Activated T-cell treated with anti-CD3 and anti-CD28 coated beads, Interleukin-2, amount 50 U/mL, for 4 hours (primary cell): ENCODE measurements around the gene BLID. TPM values are rescaled to one million over a fixed set of nuclear protein-coding genes. Genes with fewer than 3 reads are reported as not detected.

ENCODE experiments used
- ATAC-seq, 2 donors: fragments of 200-7000 bp; cut with Tn5 transposase; one replicate each; pipeline ENCODE4 v1.10.0; 2021
- DNase-seq: peaks from one replicate; pipeline ENCODE4 v3.0.0-alpha.2; 2020
- H3K27me3 Mint-ChIP-seq: one replicate; pipeline ENCODE4 v1.8.0; 2021; ENCODE audit warnings: low read depth, mixed read lengths
- H3K36me3 Mint-ChIP-seq: one replicate; pipeline ENCODE4 v1.8.0; 2022; ENCODE audit warnings: mixed read lengths; ENCODE audit not compliant: insufficient read depth
- H3K4me1 Mint-ChIP-seq: one replicate; pipeline ENCODE4 v1.8.0; 2021; ENCODE audit warnings: low read depth, mixed read lengths
- H3K4me3 Mint-ChIP-seq: one replicate; pipeline ENCODE4 v1.8.0; 2021; ENCODE audit warnings: mild to moderate bottlenecking, moderate library complexity, mixed read lengths
- H3K9me3 Mint-ChIP-seq: one replicate; pipeline ENCODE4 v1.8.0; 2021; ENCODE audit warnings: mixed read lengths
- total RNA-seq, 3 donors: library from RNA; stranded (reverse); gene quantifications; one replicate each; pipeline ENCODE4 v1.2.1, GENCODE V29; 2021

Gene BLID
- total RNA-seq, 3 donors from 2014 or later: not detected

DNA sequence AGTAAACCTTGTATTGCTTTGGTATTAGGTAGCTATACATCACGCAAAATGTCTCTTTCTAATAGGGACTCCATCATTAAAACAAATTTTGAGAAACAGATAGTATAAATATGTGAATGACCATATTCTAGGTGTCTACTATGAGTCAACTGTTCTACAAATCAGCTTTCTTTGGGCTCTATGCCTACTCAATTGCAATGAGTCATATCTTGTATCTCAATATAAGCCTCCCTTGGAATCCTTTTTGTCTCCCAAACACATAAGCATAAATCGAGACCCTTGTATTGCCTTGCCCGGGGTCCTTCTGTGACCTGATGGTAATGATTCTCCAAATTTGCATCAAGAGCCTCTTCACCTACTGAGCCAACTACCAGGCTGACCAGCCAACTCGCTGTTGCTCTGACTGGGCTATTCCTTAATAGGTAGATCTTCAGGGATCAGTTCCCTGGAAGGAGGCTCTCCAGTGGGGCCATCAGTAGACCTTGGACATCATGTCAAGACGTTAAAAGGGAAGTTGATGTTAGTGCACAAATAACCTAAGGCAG lies 22.2 kb downstream of the BLID start:
- Mint-ChIP-seq H3K36me3 (no peaks in the 10 kb centered on the region), H3K9me3 (no peaks in the 10 kb centered on the region), H3K4me1 (no peaks in the 10 kb centered on the region), H3K27me3 (peaks cover 25% of the 10 kb centered on the region), H3K4me3 (no peak overlapping the region)
- ATAC-seq: no peak
- no peak for DNase-seq

DNA sequence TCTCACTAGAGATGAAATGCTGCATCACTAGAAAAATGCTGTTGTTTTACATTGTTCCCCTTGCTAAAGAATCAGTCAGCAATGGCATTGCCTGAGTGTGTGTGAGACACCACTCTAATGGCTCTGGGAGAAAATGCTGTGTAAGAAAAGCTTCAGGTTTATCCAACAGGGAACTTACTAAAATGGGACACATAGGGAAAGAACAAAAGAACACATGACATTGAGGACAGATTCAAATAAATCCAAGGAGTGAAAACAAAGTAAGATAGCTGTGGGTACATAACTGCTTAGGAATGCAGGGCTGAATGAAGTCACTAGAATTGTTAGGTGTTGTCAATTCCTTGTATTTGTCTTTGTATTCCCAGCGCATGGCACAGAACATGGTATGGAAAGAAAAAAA lies 24.2 kb downstream of the BLID start:
- peaks cover 16% of the 10 kb centered on the region for H3K27me3 Mint-ChIP-seq
- no peaks in the 10 kb centered on the region for H3K36me3 Mint-ChIP-seq
- H3K4me1 Mint-ChIP-seq: no peaks in the 10 kb centered on the region
- H3K4me3 Mint-ChIP-seq: no peak overlapping the region
- ATAC-seq (no peak), DNase-seq (no peak)
- no peaks in the 10 kb centered on the region for H3K9me3 Mint-ChIP-seq

DNA sequence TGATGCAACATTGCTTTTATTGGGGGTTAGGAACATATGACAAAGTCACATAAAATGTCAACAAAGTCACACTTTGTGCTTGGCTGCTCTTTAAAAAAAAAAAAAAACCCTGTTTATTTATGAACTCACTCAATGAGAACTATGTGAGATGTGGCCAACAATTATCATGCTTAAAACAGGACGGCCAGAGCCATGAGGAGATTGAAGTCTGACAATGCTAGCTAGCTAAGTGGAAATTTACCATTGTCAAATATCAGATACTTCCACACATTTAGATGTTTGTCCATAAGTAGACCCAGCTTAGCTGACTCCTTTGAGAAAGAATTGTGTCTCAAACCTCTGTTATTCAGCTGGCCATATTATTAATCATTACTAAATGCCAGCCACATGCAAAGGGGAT lies 26.9 kb downstream of the BLID start:
- peaks cover 11% of the 10 kb centered on the region for H3K27me3 Mint-ChIP-seq
- H3K9me3 Mint-ChIP-seq: no peaks in the 10 kb centered on the region
- no peaks in the 10 kb centered on the region for H3K4me1 Mint-ChIP-seq
- H3K4me3 Mint-ChIP-seq: no peak overlapping the region
- no peaks in the 10 kb centered on the region for H3K36me3 Mint-ChIP-seq
- ATAC-seq (no peak), DNase-seq (no peak)

DNA sequence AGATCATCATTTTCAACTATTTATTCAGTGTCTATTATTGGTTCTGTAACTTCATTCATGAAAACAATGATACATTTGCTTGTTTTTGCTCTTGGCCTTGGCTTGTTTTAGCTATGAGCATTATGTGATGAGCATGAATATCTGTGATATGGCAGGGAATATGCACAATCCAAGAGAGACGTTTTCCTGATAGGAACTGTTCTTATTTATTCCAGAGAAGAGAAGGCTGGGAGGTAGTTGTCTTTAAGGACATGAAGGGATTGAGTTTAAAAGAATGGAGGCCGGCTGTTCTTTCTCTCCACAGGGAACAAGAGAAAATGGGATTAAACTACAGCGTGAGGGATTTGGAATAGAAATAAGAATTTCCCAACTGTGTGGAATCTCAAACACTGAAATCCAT lies 30.3 kb downstream of the BLID start:
- Mint-ChIP-seq H3K27me3 (peaks cover 9% of the 10 kb centered on the region), H3K4me1 (no peaks in the 10 kb centered on the region), H3K36me3 (no peaks in the 10 kb centered on the region), H3K4me3 (no peak overlapping the region), H3K9me3 (no peaks in the 10 kb centered on the region)
- ATAC-seq (no peak), DNase-seq (no peak)

DNA sequence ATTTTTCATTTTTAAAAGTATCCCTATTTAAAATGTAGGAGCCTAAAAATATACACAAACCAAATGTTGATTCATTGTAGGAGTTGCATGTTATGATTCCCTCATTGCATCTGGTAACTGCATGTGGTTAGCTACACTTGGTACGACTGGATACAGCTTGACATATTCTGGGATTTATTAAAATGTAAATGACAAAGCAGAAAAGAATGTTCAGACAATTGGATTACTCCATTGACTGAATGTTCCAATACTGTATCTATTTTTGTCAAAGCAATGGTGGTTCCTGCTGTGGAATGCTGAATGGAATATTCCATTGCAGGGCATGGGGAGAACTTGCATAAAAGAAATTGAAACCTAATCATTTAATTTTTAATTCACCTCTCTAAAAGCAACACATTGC lies 30.8 kb downstream of the BLID start:
- no peak for DNase-seq
- Mint-ChIP-seq H3K36me3 (no peaks in the 10 kb centered on the region), H3K4me1 (no peaks in the 10 kb centered on the region), H3K4me3 (no peak overlapping the region), H3K9me3 (no peaks in the 10 kb centered on the region), H3K27me3 (peaks cover 9% of the 10 kb centered on the region)
- no peak for ATAC-seq

DNA sequence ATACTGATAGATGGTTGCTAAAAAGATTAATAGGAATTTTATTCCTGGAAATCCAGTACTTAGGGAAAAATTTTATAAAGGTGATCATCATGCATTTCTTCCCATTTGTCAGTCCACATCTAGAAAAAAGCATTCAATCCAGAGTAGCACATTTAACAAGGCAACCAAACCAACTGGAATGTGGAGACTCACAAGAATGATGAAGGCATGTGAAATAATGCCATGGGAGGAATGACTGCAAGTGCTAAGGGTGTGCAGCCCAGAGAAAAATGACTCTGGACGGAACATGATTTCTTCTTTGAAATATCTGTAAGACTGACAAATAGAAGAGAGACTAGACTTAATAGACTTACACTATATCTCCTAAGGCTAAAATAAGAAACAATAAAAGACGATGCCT lies 33.8 kb downstream of the BLID start:
- Mint-ChIP-seq H3K36me3 (no peaks in the 10 kb centered on the region), H3K27me3 (peaks cover 6% of the 10 kb centered on the region), H3K4me3 (no peak overlapping the region), H3K4me1 (no peaks in the 10 kb centered on the region), H3K9me3 (no peaks in the 10 kb centered on the region)
- ATAC-seq (no peak), DNase-seq (no peak)

DNA sequence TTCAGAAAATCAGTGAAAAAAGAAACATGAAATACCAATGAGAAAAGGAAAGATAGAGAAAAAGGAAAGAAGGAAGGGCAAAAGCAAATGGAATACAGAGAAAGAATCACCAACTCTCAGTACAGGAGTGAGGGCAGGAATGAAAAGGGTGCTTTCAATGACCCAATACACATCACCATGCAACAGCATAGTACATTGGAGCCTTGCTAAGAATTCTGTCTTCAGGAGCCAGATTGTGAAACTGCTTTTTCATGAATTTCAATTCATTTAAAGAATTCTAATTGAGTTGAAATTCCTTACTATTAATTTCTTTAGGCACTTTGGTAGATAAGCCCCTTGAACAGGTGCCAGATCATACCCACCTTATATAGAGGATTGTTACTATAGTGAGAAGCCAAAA lies 34.9 kb downstream of the BLID start:
- no peak for DNase-seq
- Mint-ChIP-seq H3K9me3 (no peaks in the 10 kb centered on the region), H3K4me1 (no peaks in the 10 kb centered on the region), H3K4me3 (no peak overlapping the region), H3K36me3 (no peaks in the 10 kb centered on the region), H3K27me3 (peaks cover 2% of the 10 kb centered on the region)
- ATAC-seq: no peak

DNA sequence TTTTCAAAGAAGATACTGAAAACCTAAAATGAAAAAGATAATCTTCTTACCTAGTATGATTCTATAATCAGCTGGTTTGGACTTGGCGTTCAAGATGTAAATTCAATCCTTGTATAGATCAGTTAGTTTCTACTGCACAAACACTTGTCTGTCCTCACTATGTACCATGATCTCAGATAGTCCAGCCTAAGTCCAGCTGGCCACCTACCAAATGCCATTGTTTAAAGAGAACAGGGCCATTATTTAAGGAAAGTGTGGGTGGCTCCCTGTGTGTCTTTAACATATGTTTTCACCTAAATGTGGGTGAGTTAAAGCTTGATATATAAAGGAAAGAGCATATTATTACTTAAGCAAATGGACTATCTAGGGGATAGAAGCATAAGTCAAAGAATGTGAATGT lies 38.6 kb downstream of the BLID start:
- no peak for DNase-seq
- no peak for ATAC-seq
- no peaks in the 10 kb centered on the region for H3K4me1 Mint-ChIP-seq
- no peaks in the 10 kb centered on the region for H3K27me3 Mint-ChIP-seq
- H3K4me3 Mint-ChIP-seq: no peak overlapping the region
- H3K9me3 Mint-ChIP-seq: no peaks in the 10 kb centered on the region
- no peaks in the 10 kb centered on the region for H3K36me3 Mint-ChIP-seq

DNA sequence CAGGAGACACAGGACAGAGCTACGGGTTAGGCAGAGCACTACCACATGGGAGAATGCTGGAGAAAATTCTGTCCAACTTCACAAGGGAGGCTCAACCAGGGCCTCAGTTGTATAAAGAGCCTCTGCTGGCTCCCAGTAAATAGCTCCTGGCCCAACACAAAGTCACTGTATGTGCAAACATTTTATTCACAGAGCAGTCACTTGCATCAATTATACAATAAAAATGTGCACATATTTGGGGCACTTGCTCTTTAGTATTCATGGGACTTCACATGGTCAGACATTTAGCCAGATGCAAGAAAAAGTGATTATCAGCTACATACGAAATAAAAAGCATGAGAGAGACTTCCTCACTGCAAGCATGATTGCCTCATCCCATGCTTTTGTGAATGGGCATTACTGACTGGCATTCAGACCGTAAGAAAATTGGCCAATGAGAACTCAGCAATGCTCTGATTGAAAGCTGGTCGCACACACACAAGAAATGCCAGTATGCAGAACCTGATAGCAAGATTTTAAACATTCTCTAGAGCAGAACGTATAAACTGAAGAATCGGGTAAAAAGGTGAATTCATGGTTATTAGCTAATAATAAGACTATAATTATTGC lies 39.4 kb downstream of the BLID start:
- no peaks in the 10 kb centered on the region for H3K36me3 Mint-ChIP-seq
- H3K4me1 Mint-ChIP-seq: no peaks in the 10 kb centered on the region
- no peak overlapping the region for H3K4me3 Mint-ChIP-seq
- DNase-seq (no peak), ATAC-seq (no peak)
- H3K9me3 Mint-ChIP-seq: no peaks in the 10 kb centered on the region
- no peaks in the 10 kb centered on the region for H3K27me3 Mint-ChIP-seq

DNA sequence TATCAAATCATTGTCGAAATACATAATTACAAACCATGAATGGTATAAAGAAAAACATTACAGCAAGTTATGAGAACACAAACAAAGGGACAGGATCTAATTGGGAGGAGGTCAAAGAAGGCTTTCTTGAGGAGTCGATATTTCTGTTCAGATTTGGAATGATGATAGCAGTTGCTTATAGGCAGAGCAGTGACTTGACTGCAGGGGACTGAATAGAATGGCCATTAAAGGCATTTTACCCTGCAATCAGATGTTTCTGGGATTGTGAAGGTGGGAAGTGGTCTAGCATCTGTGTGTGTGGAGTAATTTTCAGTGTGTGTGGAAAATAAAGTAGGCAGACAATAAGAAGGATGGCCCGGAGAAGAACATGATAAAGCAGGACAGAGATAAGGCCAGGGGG lies 41.0 kb downstream of the BLID start:
- H3K4me3 Mint-ChIP-seq: no peak overlapping the region
- no peaks in the 10 kb centered on the region for H3K4me1 Mint-ChIP-seq
- H3K36me3 Mint-ChIP-seq: no peaks in the 10 kb centered on the region
- ATAC-seq: no peak
- no peak for DNase-seq
- H3K9me3 Mint-ChIP-seq: no peaks in the 10 kb centered on the region
- no peaks in the 10 kb centered on the region for H3K27me3 Mint-ChIP-seq

DNA sequence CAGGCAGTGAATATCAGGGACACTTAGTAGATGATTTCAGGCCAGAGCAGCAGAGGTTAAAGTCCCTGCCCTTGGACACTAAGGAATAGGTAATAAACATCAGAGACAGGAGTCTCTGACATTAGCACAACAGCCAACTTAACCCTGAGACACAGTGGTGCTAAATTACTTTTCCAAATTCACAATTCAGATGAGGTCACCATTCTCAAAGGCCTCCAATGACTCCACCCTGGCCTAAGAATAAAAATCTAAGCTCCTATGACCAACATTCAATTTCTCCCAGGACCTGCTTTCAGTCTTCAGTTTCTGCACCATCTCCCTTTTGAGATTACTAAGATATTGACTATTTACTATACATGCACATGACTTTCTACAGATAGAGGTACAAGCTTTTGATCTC lies 42.0 kb downstream of the BLID start:
- no peaks in the 10 kb centered on the region for H3K4me1 Mint-ChIP-seq
- H3K36me3 Mint-ChIP-seq: no peaks in the 10 kb centered on the region
- no peak for ATAC-seq
- no peak overlapping the region for H3K4me3 Mint-ChIP-seq
- no peaks in the 10 kb centered on the region for H3K9me3 Mint-ChIP-seq
- peaks cover 7% of the 10 kb centered on the region for H3K27me3 Mint-ChIP-seq
- DNase-seq: no peak

DNA sequence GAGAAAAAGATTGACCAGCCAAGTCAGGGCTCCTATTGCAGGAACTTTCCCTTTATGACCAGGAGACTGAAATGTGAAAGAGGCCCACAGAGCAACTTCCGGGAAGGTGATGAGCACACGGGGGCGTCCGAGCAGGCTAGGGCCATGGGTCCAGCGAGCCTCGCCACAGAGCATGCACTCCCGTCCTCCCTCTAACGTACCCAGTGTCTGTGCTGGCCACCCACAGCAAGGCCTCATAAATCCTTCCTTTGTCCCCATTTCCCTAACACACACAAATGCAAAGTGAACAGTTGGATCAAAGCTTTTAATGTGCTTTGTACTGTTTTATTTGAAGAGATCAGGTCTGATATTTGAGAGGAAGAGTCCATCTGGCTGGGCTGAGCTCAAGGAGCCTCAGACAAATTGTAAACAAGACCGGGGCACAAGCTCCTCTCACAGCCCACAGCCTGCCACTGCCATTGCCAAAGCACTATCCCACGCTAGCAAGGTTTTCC lies 44.3 kb downstream of the BLID start:
- ATAC-seq (no peak), DNase-seq (no peak)
- Mint-ChIP-seq H3K4me1 (no peaks in the 10 kb centered on the region), H3K4me3 (no peak overlapping the region), H3K36me3 (no peaks in the 10 kb centered on the region), H3K27me3 (peaks cover 9% of the 10 kb centered on the region), H3K9me3 (no peaks in the 10 kb centered on the region)

DNA sequence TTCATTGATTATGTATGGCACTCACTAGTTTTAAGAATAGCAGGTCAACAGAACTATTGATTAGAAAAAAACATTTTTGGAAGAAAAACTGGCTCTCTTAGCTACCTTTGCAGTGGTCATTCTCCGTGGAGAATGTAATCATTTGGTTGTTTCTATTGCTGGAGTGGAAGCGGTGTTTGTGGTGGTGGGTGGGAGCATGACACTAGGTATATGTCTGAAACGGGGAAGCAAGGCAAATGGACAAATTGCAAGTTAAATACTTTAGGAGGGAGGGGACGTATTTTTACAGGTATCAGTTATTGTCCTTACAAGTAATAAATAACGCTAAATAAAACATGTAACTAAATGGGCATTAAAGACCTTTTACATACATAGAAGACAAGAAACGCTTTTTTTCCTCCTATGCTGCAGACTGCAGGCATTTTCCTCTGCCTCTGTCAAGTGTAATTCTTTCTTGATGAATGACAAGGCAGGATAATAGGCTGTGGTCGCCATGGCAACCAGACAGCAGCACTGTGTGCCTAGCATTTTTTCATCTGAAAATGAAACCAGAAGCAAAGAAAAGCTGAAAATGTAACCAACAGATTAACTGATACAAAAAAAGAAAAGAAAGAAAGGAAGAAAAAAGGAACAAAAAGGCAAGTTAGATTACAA lies 46.2 kb downstream of the BLID start:
- ATAC-seq (no peak), DNase-seq (no peak)
- H3K27me3 Mint-ChIP-seq: peaks cover 9% of the 10 kb centered on the region
- no peaks in the 10 kb centered on the region for H3K36me3 Mint-ChIP-seq
- H3K9me3 Mint-ChIP-seq: no peaks in the 10 kb centered on the region
- H3K4me3 Mint-ChIP-seq: no peak overlapping the region
- no peaks in the 10 kb centered on the region for H3K4me1 Mint-ChIP-seq

DNA sequence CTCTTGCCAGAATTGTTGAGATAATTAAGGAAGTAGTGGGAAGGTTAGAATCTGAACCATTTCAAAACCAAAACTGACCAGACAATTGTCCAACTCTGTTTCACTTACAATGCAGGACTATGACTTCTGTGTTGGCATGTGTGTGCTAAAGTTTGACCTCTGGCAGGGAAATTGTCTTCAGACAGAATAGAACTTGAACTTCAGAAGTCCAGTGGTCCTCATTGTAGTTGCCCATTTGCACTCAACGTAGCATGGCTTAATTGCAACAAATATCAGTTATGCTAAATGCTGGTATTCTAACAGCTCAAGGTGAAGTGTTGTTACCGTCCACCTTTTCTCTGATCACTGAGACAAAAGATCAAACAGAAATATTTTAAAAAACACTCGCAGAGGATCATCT lies 47.2 kb downstream of the BLID start:
- Mint-ChIP-seq H3K27me3 (peaks cover 9% of the 10 kb centered on the region), H3K36me3 (no peaks in the 10 kb centered on the region), H3K4me3 (no peak overlapping the region), H3K9me3 (no peaks in the 10 kb centered on the region), H3K4me1 (no peaks in the 10 kb centered on the region)
- DNase-seq (no peak), ATAC-seq (no peak)

DNA sequence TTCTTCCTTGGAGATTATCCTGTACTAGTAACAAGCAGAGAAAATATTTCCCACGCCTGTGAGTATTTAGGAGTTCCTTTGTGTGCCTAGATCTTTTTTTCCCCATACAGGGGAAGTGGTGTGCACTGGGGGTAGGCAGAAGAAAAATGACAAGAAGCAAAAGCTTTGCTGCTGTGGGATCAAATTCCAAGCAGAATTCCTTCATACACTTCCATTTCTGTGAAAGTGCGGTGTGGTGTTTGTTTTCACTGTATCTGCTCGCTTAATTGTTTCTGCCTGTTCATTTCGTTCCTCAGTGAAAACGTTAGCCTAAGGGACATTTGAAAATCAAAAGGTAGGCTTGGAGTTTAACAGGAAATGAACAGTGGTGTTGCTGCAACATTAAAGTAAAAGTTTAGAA lies 47.9 kb downstream of the BLID start:
- Mint-ChIP-seq H3K4me1 (no peaks in the 10 kb centered on the region), H3K36me3 (no peaks in the 10 kb centered on the region), H3K4me3 (no peak overlapping the region), H3K9me3 (no peaks in the 10 kb centered on the region), H3K27me3 (peaks cover 9% of the 10 kb centered on the region)
- ATAC-seq (no peak), DNase-seq (no peak)
